Panc1 (cell line): ENCODE measurements around the gene NEK4. TPM values are rescaled to one million over a fixed set of nuclear protein-coding genes. Genes with fewer than 3 reads are reported as not detected.

Source experiments
- ATAC-seq: fragments of 200-7000 bp; cut with Tn5 transposase; 2 replicates; pipeline ENCODE4 v1.9.1; 2020; ENCODE audit warnings: mild to moderate bottlenecking, moderate library complexity
- BruUV-seq: library from RNA; stranded (reverse); fragments of 400-500 nt; replicated peaks from 2 replicates; lab custom pipeline; 2021; lab: Mats Ljungman, UMichigan
- CTCF ChIA-PET: fragments of 300-600 bp; sonication (Branson Sonifier 250); formaldehyde crosslinking; loops from one replicate; lab custom pipeline; 2022; ENCODE audit warnings: antibody characterized with exemption; lab: Charles Lee
- POLR2A ChIA-PET: fragments of 300-600 bp; sonication (Branson Sonifier 250); formaldehyde crosslinking; loops from one replicate; lab custom pipeline; 2022; ENCODE audit warnings: antibody characterized with exemption; lab: Charles Lee
- DNase-seq: peaks from one replicate; pipeline ENCODE4 v3.0.0-alpha.2; 2010; ENCODE audit warnings: low read depth, low spot score
- H3K27ac ChIP-seq: 2 replicates; pipeline ENCODE4 v1.5.1; 2011; ENCODE audit warnings: mild to moderate bottlenecking, low read length, inconsistent platforms
- H3K27me3 ChIP-seq: fragments of 200-500 bp; sonication (Bioruptor generic); 2 replicates; pipeline ENCODE4 v1.6.0; 2014; ENCODE audit warnings: low read length, inconsistent platforms; ENCODE audit not compliant: control insufficient read depth, insufficient read depth
- H3K36me3 ChIP-seq: fragments of 200-500 bp; sonication (Bioruptor generic); 2 replicates; pipeline ENCODE4 v1.5.1; 2014; ENCODE audit warnings: inconsistent platforms, mild to moderate bottlenecking, low read length, moderate library complexity; ENCODE audit not compliant: control insufficient read depth, insufficient read depth
- H3K4me1 ChIP-seq: 2 replicates; pipeline ENCODE4 v1.5.1; 2011; ENCODE audit warnings: inconsistent platforms, mild to moderate bottlenecking, low read length, moderate library complexity; ENCODE audit not compliant: control insufficient read depth, insufficient read depth
- H3K4me3 ChIP-seq, 2 experiments: 2 replicates each; pipeline ENCODE4 v1.5.1; 2011 to 2012; ENCODE audit warnings: low read depth in 2 of 2, low read length in 2 of 2, mild to moderate bottlenecking in 2 of 2, inconsistent platforms in 1 of 2, moderate library complexity in 1 of 2
- H3K9me3 ChIP-seq: fragments of 200-500 bp; sonication (Bioruptor generic); 2 replicates; pipeline ENCODE4 v1.5.1; 2014; ENCODE audit warnings: low read depth, mild to moderate bottlenecking, inconsistent platforms, low read length, moderate library complexity; ENCODE audit not compliant: control insufficient read depth, insufficient read depth
- CTCF ChIP-seq: fragments of 450-650 bp; IDR thresholded peaks from 2 replicates; pipeline ENCODE4 v1.5.1; 2017; ENCODE audit warnings: mild to moderate bottlenecking
- POLR2AphosphoS5 ChIP-seq: IDR thresholded peaks from 2 replicates; pipeline ENCODE4 v1.6.1; 2012; ENCODE audit warnings: mild to moderate bottlenecking, low read depth, low read length, moderate library complexity
- REST ChIP-seq, 2 experiments: IDR thresholded peaks; 2 replicates each; pipeline ENCODE4 v1.6.1; 2011 to 2012; ENCODE audit warnings: low read depth in 2 of 2, control low read depth in 1 of 2, low read length in 1 of 2, mild to moderate bottlenecking in 1 of 2, moderate library complexity in 1 of 2; ENCODE audit not compliant: insufficient read depth in 1 of 2
- SIN3A ChIP-seq: IDR thresholded peaks from 2 replicates; pipeline ENCODE4 v1.6.1; 2012; ENCODE audit warnings: low read depth, mild to moderate bottlenecking, low read length, moderate library complexity, borderline replicate concordance; ENCODE audit not compliant: insufficient read depth
- TCF7L2 ChIP-seq: IDR thresholded peaks from 2 replicates; pipeline ENCODE4 v1.6.1; 2011; ENCODE audit warnings: mild to moderate bottlenecking, low read depth, low read length, inconsistent platforms
- in situ Hi-C: cut with HindIII; loops from 2 replicates; pipeline ENCODE4 v1.10.0; 2016; ENCODE audit warnings: low sequenced_read_pairs, low pct_unique_long_range_greater_than_20kb
- intact Hi-C: fragments of 100-400 bp; cut with micrococcal nuclease; formaldehyde crosslinking; loops from one replicate; pipeline ENCODE4 v1.10.0; 2022; ENCODE audit not compliant: unreplicated experiment
- total RNA-seq: library from RNA; stranded (reverse); gene quantifications from one replicate; pipeline ENCODE4 v1.2.1, GENCODE V29; 2021; ENCODE audit not compliant: unreplicated experiment

NEK4 gene
- total RNA-seq, 1 experiment from 2014 or later: 22.9 TPM

DNA sequence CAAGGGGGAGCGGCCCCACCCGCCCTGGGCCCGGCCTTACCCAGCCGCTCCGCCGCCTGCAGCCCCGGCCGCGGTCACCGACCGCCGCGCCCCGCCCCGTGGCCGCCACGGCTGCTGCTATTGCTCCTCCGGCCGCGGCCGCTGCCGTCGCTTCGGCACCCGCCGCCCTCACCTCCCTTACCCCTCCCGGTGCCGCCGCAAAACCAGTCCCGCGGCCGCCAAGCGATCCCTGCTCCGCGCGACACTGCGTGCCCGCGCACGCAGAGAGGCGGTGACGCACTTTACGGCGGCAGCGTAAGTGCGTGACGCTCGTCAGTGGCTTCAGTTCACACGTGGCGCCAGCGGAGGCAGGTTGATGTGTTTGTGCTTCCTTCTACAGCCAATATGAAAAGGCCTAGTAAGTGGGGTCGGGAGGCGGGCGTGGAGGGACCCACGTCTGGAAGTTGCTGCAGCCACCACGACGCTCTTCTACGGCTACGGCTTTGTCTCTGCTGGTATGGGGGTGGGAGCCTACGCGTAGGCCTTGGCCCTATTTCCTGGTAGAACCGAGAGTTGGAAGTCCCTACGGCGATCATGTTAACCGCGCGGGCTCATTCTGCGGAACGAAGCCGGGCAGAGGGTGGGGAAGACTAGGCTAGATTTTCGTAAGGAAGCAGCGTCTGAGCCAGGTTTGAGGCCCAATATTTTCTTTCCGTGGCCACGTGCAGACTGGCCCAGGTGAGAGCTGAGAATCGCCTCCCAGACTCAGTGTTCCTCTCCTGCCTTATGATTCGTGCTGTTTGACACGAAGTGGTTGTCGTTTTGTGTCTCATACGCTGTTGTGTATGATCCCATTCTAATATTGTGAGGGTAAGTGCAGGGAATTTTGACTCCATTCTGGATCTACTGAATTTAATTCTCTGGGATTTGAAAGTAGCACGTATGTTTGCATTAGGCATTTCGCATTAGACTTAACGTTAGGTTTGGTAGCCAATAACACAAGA, 84.7 kb downstream of the NEK4 start, which contains the start of the genes GNL3 and PBRM1:
GNL3 (plus strand) TSS at position 324 of the 983 bp plus-strand sequence; CDS start at position 385, 61 bp downstream.
PBRM1 (minus strand) TSS at position 205 of the 983 bp plus-strand sequence.
- no peaks in the 10 kb centered on the region for H3K9me3 ChIP-seq
- POLR2A ChIA-PET: no interaction called here
- peak within 1 kb of the TSS; percentile 97 for H3K27ac ChIP-seq
- TF ChIP-seq CTCF (no peak), TCF7L2 (0 out of 2 replicates have a peak, but pooled peaks have one; percentile 25), REST (IDR thresholded peaks at IDR 0.05; ENCODE audit: insufficient read depth in 1 of 2, low read depth in 2 of 2, low read length in 1 of 2) (peak in 1 of 2 experiments; percentile 59; a peak in 1 of 4 replicates), POLR2AphosphoS5 (peak; percentile 91), SIN3A (peak; percentile 87)
- in situ Hi-C loops (no loop called here), intact Hi-C loops (no loop called here)
- H3K27me3 ChIP-seq: no peaks in the 10 kb centered on the region
- TSS peak; percentile 75 for BruUV-seq
- CTCF ChIA-PET: no interaction called here
- peaks cover 38% of the 10 kb centered on the region for H3K36me3 ChIP-seq
- peak within 1 kb of the TSS; percentile 95 to 98 for H3K4me3 ChIP-seq
- DNase-seq (no peak), ATAC-seq (peak; percentile 90)
- H3K4me1 ChIP-seq: peaks cover 26% of the 10 kb centered on the region

- no TSS peak for BruUV-seq
- Histone ChIP-seq H3K36me3 (peaks cover 33% of the 10 kb centered on the region), H3K4me3 (peak overlapping the region; percentile 90 to 98), H3K27ac (peak overlapping the region; percentile 93), H3K9me3 (no peaks in the 10 kb centered on the region), H3K4me1 (peaks cover 26% of the 10 kb centered on the region), H3K27me3 (no peaks in the 10 kb centered on the region)
- ChIA-PET POLR2A (no interaction called here), CTCF (no interaction called here)
- intact Hi-C loops: no loop called here
- TF ChIP-seq POLR2AphosphoS5 (no peak), SIN3A (peak; percentile 38; the same call in 1 of the 2 replicates), CTCF (no peak), REST (IDR thresholded peaks at IDR 0.05; ENCODE audit: insufficient read depth in 1 of 2, low read depth in 2 of 2, low read length in 1 of 2) (no peak), TCF7L2 (0 out of 2 replicates have a peak, but pooled peaks have one; percentile 27)
- DNase-seq (no peak), ATAC-seq (peak; percentile 94)
- in situ Hi-C loops: no loop called here
These were observed 85.4 kb downstream of the NEK4 start for GRCh38 chr3:52685285-52685708.
